Measurements from ENCODE around the gene ERI3. TPM values are rescaled to one million over a fixed set of nuclear protein-coding genes. Genes with fewer than 3 reads are reported as not detected.

ERI3 gene
- total RNA-seq, 3 donors from 2014 or later, result 35.8 to 49.2 (median 41.1) TPM

- no peak for TF ChIP-seq POLR2A (IDR thresholded peaks at IDR 0.05)
- no peak for TF ChIP-seq POLR2AphosphoS5 (IDR thresholded peaks at IDR 0.05)
- no peak for TF ChIP-seq CTCF (IDR thresholded peaks at IDR 0.05)
- no peaks in the 10 kb centered on the region for H3K27me3 ChIP-seq
- H3K36me3 ChIP-seq, result no peaks in the 10 kb centered on the region
- no peak overlapping the region for H3K4me3 ChIP-seq
- DNase-seq (ENCODE audit: low spot score in 2 of 2), result no peak
- H3K9me3 ChIP-seq, result no peaks in the 10 kb centered on the region
- H3K27ac ChIP-seq, result no peak overlapping the region
- intact Hi-C loops (cut with DNase I; ENCODE audit: low total_unique reads), result no loop called here
- H3K4me1 ChIP-seq, result no peaks in the 10 kb centered on the region
These were observed 154.7 kb downstream of the ERI3 start for GRCh38 chr1:44200336-44200735.

DNA sequence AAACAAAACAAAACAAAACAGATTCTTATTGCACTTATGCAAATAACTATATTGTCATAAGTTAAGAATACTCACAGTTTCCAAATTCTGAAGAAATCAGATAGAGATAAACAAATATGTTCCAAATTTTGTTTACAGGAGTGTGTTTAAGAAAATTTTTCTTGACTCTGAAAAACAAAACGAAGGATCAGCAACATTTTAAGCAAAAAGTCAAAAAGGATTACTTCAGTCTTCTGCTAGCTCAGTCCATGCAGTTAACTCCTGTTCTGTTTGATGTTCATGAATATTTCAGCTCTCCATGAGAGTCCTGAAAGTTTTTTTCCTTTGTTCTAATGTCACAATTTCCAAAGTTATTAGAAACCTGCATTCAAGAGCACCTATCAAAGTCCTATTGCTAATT is 180.4 kb downstream of the ERI3 start:
- H3K27me3 ChIP-seq, result no peaks in the 10 kb centered on the region
- no peaks in the 10 kb centered on the region for H3K36me3 ChIP-seq
- H3K4me3 ChIP-seq, result no peak overlapping the region
- TF ChIP-seq CTCF (IDR thresholded peaks at IDR 0.05) (no peak), POLR2AphosphoS5 (IDR thresholded peaks at IDR 0.05) (no peak), POLR2A (IDR thresholded peaks at IDR 0.05) (no peak)
- no peak for DNase-seq (ENCODE audit: low spot score in 2 of 2)
- H3K27ac ChIP-seq, result no peak overlapping the region
- H3K9me3 ChIP-seq, result no peaks in the 10 kb centered on the region
- intact Hi-C loops (cut with DNase I; ENCODE audit: low total_unique reads), result no loop called here
- H3K4me1 ChIP-seq, result no peaks in the 10 kb centered on the region

Other genes with a start within 250 kb of the ERI3 start
- not detected for gene KLF17, start 236.4 kb downstream of the ERI3 start, total RNA-seq
- gene KLF18, start 213.6 kb downstream of the ERI3 start, total RNA-seq, result not detected
- gene DMAP1, start 141.8 kb downstream of the ERI3 start, total RNA-seq, result 10 to 100 TPM; 40.3 to 66.2 (median 51.4) TPM
- 100 to 1,000 TPM in 1 of 3 donors, 10 to 100 TPM in 2; 90.4 to 110 (median 93.4) TPM for gene RNF220, start 50.0 kb upstream of the ERI3 start, total RNA-seq